HEK293 (cell line): ENCODE data around the gene CASK.

ENCODE experiments used
- CTCF ChIP-seq: fragments of 450-650 bp; formaldehyde crosslinking; IDR thresholded peaks from 2 replicates; pipeline ENCODE4 v1.5.1; 2016; ENCODE audit warnings: missing biosample characterization, missing genetic modification characterization
- ZNF175 ChIP-seq: fragments of 450-650 bp; formaldehyde crosslinking; IDR thresholded peaks from 2 replicates; pipeline ENCODE4 v1.5.1; 2016; ENCODE audit warnings: missing biosample characterization, missing genetic modification characterization

GRCh38 chrX:41530085-41530484 is 393.3 kb downstream of the CASK start:
- no peak for TF ChIP-seq ZNF175 (tag by site-specific recombination)
- TF ChIP-seq CTCF (tag by site-specific recombination): no peak
